ENCODE results near the gene ATF3. TPM values are rescaled to one million over a fixed set of nuclear protein-coding genes. Genes with fewer than 3 reads are reported as not detected.

ATF3 gene
- total and polyA plus RNA-seq, 7 donors: 3.2 to 162 (median 29.4) TPM

- TF ChIP-seq POLR2AphosphoS5 (IDR thresholded peaks at IDR 0.05): no peak
- TF ChIP-seq EP300 (IDR thresholded peaks at IDR 0.05): no peak
- TF ChIP-seq CTCF (IDR thresholded peaks at IDR 0.05): no peak
- no peak for TF ChIP-seq POLR2A (IDR thresholded peaks at IDR 0.05)
- Histone ChIP-seq H3K4me3 (no peak overlapping the region), H3K36me3 (no peaks in the 10 kb centered on the region), H3K9me3 (no peaks in the 10 kb centered on the region), H3K27me3 (no peaks in the 10 kb centered on the region), H3K4me1 (no peaks in the 10 kb centered on the region), H3K27ac (no peak overlapping the region)
- DNase-seq: peak; percentile 14
- intact Hi-C loops (cut with DNase I): no loop called here
- 84 to 89% methylated on average over 5 of the region's 5 CpGs for WGBS, 2 donors
Measured at GRCh38 chr1:212628046-212628445, 19.5 kb downstream of the ATF3 start.

GRCh38 chr1:212628813-212629415, 20.4 kb downstream of the ATF3 start:
- Histone ChIP-seq H3K27ac (no peak overlapping the region), H3K36me3 (no peaks in the 10 kb centered on the region), H3K4me3 (no peak overlapping the region), H3K27me3 (no peaks in the 10 kb centered on the region), H3K9me3 (no peaks in the 10 kb centered on the region), H3K4me1 (no peaks in the 10 kb centered on the region)
- TF ChIP-seq POLR2A (IDR thresholded peaks at IDR 0.05) (no peak), CTCF (IDR thresholded peaks at IDR 0.05) (no peak), EP300 (IDR thresholded peaks at IDR 0.05) (no peak), POLR2AphosphoS5 (IDR thresholded peaks at IDR 0.05) (no peak)
- intact Hi-C loops (cut with DNase I): no loop called here
- 72 to 88% methylated on average over 7 of the region's 7 CpGs for WGBS, 2 donors
- DNase-seq: no peak

GRCh38 chr1:212629450-212630157, 21.0 kb downstream of the ATF3 start:
- TF ChIP-seq POLR2A (IDR thresholded peaks at IDR 0.05) (no peak), CTCF (IDR thresholded peaks at IDR 0.05) (no peak), EP300 (IDR thresholded peaks at IDR 0.05) (no peak), POLR2AphosphoS5 (IDR thresholded peaks at IDR 0.05) (no peak)
- Histone ChIP-seq H3K9me3 (no peaks in the 10 kb centered on the region), H3K4me1 (no peaks in the 10 kb centered on the region), H3K27ac (no peak overlapping the region), H3K36me3 (no peaks in the 10 kb centered on the region), H3K27me3 (no peaks in the 10 kb centered on the region), H3K4me3 (no peak overlapping the region)
- 77 to 81% methylated on average over 5 of the region's 5 CpGs for WGBS, 2 donors
- no peak for DNase-seq
- intact Hi-C loops (cut with DNase I): loop anchor here (1.0 kb wide), 1 partner anchor 152 kb away; no protein-coding TSS in a partner anchor

- H3K27me3 ChIP-seq: no peaks in the 10 kb centered on the region
- WGBS, 2 donors: 58 to 60% methylated on average over 16 of the region's 16 CpGs
Measured at GRCh38 chr1:212630158-212630900, 21.8 kb downstream of the ATF3 start.

More at GRCh38 chr1:212630158-212630900, 21.8 kb downstream of the ATF3 start:
- DNase-seq: peak; percentile 82
- no peak overlapping the region for H3K27ac ChIP-seq
- no peak for TF ChIP-seq POLR2AphosphoS5 (IDR thresholded peaks at IDR 0.05)
- peak in 3 of 4 experiments; percentile 66 to 74 (median 70) for TF ChIP-seq CTCF (IDR thresholded peaks at IDR 0.05)
- TF ChIP-seq POLR2A (IDR thresholded peaks at IDR 0.05): no peak
- no peak for TF ChIP-seq EP300 (IDR thresholded peaks at IDR 0.05)
- intact Hi-C loops (cut with DNase I): loop anchor here (1.0 kb wide), 1 partner anchor 153 kb away; no protein-coding TSS in a partner anchor
- no peaks in the 10 kb centered on the region for H3K9me3 ChIP-seq
- no peaks in the 10 kb centered on the region for H3K36me3 ChIP-seq
- H3K4me3 ChIP-seq: no peak overlapping the region
- peaks cover 0 to 5% (median 1%) of the 10 kb centered on the region in 4 donors for H3K4me1 ChIP-seq
